Endothelial cell (in vitro differentiated cells): ENCODE measurements around the gene MSRB3. TPM values are rescaled to one million over a fixed set of nuclear protein-coding genes. Genes with fewer than 3 reads are reported as not detected.

Experiments
- DNase-seq: peaks from one replicate; pipeline ENCODE4 v3.0.0; 2021; ENCODE audit warnings: low spot score
- H3K27ac Mint-ChIP-seq: one replicate; pipeline ENCODE4 v1.8.0; 2021; ENCODE audit warnings: mixed read lengths, inconsistent platforms; ENCODE audit not compliant: unreplicated experiment
- H3K27me3 Mint-ChIP-seq: one replicate; pipeline ENCODE4 v1.8.0; 2021; ENCODE audit warnings: mild to moderate bottlenecking, moderate library complexity, mixed read lengths, inconsistent platforms; ENCODE audit not compliant: unreplicated experiment
- H3K36me3 Mint-ChIP-seq: one replicate; pipeline ENCODE4 v1.8.0; 2021; ENCODE audit warnings: mild to moderate bottlenecking, low read depth, mixed read lengths, inconsistent platforms; ENCODE audit not compliant: unreplicated experiment
- H3K4me1 Mint-ChIP-seq: one replicate; pipeline ENCODE4 v1.8.0; 2021; ENCODE audit warnings: mild to moderate bottlenecking, mixed read lengths, inconsistent platforms; ENCODE audit not compliant: unreplicated experiment
- H3K4me3 Mint-ChIP-seq: one replicate; pipeline ENCODE4 v1.8.0; 2021; ENCODE audit warnings: mild to moderate bottlenecking, mixed read lengths, inconsistent platforms; ENCODE audit not compliant: unreplicated experiment
- H3K9me3 Mint-ChIP-seq: one replicate; pipeline ENCODE4 v1.8.0; 2021; ENCODE audit warnings: mixed read lengths, inconsistent platforms; ENCODE audit not compliant: unreplicated experiment
- total RNA-seq: library from RNA; stranded (reverse); fragmentation: NEBNext Ultra II Directional; extraction: Animal tissue kit (Norgen Biotek cat#: 25700); gene quantifications from one replicate; pipeline ENCODE4 v1.2.1, GENCODE V29; 2021; ENCODE audit not compliant: unreplicated experiment
- TF ChIP-seq, protein P1 (sequence below): fragments of 200-600 bp; sonication (generic); IDR thresholded peaks from one replicate; pipeline ENCODE4 v1.5.0; 2021; ENCODE audit warnings: antibody characterized with exemption; ENCODE audit not compliant: unreplicated experiment

MSRB3 gene
- total RNA-seq, 1 donor from 2014 or later, result 19.9 TPM

DNA sequence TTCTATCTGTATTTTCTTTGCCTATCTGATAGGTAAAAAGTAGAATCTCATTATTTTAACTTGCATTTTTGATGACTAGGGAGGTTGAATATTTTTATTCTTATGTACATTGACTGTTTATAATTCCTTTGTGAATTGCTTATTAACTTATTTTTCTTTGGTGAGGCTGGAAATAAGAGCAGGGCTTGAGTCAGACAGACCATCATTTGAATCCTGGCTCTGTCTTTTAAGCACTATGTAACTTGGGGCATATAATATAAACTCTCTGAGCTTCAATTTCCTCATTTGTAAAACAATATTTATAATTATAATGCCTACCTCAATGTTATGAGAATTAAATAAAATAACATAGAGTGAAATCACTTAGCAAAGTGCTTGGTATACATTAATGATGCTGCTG lies 108.9 kb downstream of the MSRB3 start:
- Mint-ChIP-seq H3K4me3 (no peak overlapping the region), H3K27ac (no peak overlapping the region), H3K27me3 (no peaks in the 10 kb centered on the region), H3K4me1 (no peaks in the 10 kb centered on the region), H3K9me3 (no peaks in the 10 kb centered on the region), H3K36me3 (no peaks in the 10 kb centered on the region)
- no peak for DNase-seq
- TF ChIP-seq, protein P1, sequence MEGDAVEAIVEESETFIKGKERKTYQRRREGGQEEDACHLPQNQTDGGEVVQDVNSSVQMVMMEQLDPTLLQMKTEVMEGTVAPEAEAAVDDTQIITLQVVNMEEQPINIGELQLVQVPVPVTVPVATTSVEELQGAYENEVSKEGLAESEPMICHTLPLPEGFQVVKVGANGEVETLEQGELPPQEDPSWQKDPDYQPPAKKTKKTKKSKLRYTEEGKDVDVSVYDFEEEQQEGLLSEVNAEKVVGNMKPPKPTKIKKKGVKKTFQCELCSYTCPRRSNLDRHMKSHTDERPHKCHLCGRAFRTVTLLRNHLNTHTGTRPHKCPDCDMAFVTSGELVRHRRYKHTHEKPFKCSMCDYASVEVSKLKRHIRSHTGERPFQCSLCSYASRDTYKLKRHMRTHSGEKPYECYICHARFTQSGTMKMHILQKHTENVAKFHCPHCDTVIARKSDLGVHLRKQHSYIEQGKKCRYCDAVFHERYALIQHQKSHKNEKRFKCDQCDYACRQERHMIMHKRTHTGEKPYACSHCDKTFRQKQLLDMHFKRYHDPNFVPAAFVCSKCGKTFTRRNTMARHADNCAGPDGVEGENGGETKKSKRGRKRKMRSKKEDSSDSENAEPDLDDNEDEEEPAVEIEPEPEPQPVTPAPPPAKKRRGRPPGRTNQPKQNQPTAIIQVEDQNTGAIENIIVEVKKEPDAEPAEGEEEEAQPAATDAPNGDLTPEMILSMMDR, result no peak

DNA sequence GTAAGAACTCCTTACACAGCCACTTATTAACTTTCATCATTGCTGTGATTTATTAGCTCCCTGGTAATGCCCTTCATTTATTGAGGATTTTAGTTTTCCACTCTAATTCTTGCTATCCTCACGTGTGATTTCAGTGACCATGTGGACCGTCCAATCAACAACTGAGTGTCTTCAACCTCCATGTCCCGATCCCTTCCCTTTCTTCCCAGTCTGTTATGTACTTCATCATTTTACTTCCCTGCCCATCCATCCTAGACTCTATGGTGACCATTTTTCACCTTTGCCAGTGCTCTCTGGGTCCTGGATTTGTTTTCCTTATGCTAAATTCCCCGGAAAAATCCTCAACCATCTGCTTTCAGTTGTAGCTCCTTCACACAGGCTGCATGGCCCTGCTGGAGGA lies 111.0 kb downstream of the MSRB3 start:
- H3K36me3 Mint-ChIP-seq, result no peaks in the 10 kb centered on the region
- H3K4me1 Mint-ChIP-seq, result no peaks in the 10 kb centered on the region
- TF ChIP-seq, protein P1, result no peak
- H3K27ac Mint-ChIP-seq, result no peak overlapping the region
- no peak for DNase-seq
- no peak overlapping the region for H3K4me3 Mint-ChIP-seq
- no peaks in the 10 kb centered on the region for H3K27me3 Mint-ChIP-seq
- no peaks in the 10 kb centered on the region for H3K9me3 Mint-ChIP-seq

DNA sequence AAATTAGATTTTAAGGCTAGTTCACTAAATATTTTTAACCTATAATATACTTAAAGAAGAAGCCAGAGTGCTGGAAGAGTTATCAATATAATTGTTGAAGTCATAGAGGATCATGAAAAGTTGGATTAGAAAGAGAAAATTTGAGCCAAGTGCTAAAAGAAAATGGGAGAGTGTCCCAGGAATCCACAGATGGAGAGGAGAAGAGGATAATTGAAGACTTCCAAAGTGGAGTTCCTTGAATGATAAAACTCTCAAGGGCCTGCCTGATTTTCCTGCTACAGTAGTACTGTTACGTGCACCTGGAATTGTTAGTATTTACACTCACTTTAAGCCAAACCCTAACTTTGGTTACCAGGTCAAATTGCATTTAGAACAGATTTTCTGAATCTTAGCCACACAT lies 113.2 kb downstream of the MSRB3 start:
- TF ChIP-seq, protein P1, result no peak
- DNase-seq, result no peak
- Mint-ChIP-seq H3K4me3 (no peak overlapping the region), H3K4me1 (no peaks in the 10 kb centered on the region), H3K9me3 (no peaks in the 10 kb centered on the region), H3K36me3 (peaks cover 5% of the 10 kb centered on the region), H3K27ac (no peak overlapping the region), H3K27me3 (no peaks in the 10 kb centered on the region)

DNA sequence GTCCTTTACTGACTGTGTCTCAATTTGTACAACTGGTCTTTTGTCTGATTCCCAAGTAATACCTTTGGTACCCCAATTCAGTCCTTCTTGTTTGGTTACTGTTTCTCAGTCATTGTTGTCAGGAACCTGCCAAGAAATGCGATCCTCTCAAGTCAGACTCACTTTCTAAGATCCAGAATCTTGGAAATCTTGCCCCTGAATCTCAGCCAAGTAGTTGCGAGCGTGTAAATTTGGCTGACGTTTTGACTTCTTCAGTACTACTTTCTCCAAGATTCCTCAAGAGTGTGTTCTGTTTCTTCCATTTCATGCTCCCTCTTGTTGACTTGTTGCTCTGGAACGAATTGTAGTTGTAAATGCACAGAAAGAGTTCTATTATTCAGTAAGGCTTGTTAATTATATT lies 114.0 kb downstream of the MSRB3 start:
- Mint-ChIP-seq H3K4me1 (no peaks in the 10 kb centered on the region), H3K27me3 (no peaks in the 10 kb centered on the region), H3K4me3 (no peak overlapping the region), H3K36me3 (peaks cover 5% of the 10 kb centered on the region), H3K27ac (no peak overlapping the region), H3K9me3 (no peaks in the 10 kb centered on the region)
- TF ChIP-seq, protein P1, result no peak
- DNase-seq, result no peak

DNA sequence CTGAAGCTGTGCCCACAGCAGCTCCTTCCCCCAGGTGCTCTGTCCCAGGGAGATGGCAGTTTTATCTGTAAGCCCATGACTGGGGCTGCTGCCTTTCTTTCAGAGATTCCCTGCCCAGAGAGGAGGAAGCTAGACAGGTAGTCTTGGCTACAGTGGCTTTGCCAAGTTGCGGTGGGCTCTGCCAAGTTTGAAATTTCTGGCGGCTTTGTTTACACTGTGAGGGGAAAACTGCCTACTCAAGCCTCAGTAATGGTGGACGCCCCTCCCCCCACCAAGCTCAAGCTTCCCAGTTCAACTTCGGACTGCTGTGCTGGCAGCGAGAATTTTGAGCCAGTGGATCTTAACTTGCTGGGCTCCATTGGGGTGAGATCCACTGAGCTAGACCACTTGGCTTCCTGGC lies 124.7 kb downstream of the MSRB3 start:
- Mint-ChIP-seq H3K27me3 (no peaks in the 10 kb centered on the region), H3K9me3 (peaks cover 3% of the 10 kb centered on the region), H3K4me3 (no peak overlapping the region), H3K27ac (no peak overlapping the region), H3K4me1 (no peaks in the 10 kb centered on the region), H3K36me3 (peaks cover 15% of the 10 kb centered on the region)
- TF ChIP-seq, protein P1, result no peak
- DNase-seq, result no peak
